ENCODE results near the gene FN1. TPM values are rescaled to one million over a fixed set of nuclear protein-coding genes. Genes with fewer than 3 reads are reported as not detected.

FN1 gene
- total RNA-seq, 1 donor from 2014 or later: 2,584 TPM

DNA sequence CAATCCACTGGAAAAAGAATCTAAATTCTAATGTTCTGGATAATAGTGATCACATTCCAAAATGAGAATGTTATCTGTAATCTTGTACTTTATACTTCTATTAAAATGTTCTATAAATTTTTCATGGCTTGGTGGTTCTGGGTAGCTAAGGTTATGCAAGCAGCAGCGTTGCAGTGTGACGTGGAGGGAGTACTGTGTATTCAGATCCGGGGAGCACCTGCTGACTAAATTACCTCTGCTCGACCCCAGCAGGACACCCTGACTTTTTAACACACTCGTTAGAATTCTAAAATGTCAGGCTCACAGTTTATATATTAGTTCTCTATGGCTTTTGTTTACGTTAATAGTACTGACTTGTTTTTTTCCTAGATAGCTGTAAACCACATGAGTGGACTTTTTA is 111.1 kb downstream of the FN1 start:
- Histone ChIP-seq H3K36me3 (ENCODE audit: control insufficient read depth, insufficient read depth, low read length) (peaks cover 5% of the 10 kb centered on the region), H3K4me3 (ENCODE audit: low read depth, low read length) (no peak overlapping the region), H3K27me3 (ENCODE audit: control insufficient read depth, insufficient read depth, low read length) (no peaks in the 10 kb centered on the region)
- TF ChIP-seq, protein P1, sequence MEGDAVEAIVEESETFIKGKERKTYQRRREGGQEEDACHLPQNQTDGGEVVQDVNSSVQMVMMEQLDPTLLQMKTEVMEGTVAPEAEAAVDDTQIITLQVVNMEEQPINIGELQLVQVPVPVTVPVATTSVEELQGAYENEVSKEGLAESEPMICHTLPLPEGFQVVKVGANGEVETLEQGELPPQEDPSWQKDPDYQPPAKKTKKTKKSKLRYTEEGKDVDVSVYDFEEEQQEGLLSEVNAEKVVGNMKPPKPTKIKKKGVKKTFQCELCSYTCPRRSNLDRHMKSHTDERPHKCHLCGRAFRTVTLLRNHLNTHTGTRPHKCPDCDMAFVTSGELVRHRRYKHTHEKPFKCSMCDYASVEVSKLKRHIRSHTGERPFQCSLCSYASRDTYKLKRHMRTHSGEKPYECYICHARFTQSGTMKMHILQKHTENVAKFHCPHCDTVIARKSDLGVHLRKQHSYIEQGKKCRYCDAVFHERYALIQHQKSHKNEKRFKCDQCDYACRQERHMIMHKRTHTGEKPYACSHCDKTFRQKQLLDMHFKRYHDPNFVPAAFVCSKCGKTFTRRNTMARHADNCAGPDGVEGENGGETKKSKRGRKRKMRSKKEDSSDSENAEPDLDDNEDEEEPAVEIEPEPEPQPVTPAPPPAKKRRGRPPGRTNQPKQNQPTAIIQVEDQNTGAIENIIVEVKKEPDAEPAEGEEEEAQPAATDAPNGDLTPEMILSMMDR (IDR thresholded peaks at IDR 0.05; ENCODE audit: insufficient read depth, low read length, poor library complexity, severe bottlenecking): no peak
- no peak for DNase-seq (ENCODE audit: low read depth)

DNA sequence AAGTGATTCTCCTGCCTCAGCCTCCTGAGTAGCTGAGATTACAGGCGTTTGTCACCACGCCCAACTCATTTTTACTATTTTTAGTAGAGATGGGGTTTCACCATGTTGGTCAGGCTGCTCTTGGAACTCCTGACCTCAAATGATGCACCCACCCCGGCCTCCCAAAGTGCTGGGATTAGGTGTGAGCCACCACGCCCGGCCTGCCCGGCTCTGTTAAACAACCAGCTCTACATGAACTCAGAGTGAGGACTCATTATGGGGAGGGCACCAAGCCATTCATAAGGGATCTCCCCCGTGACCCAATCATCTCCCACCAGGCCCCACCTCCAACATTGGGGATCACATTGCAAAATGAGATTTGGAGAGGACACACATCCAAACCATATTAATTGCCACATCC is 115.2 kb downstream of the FN1 start:
- no peak overlapping the region for H3K4me3 ChIP-seq (ENCODE audit: low read depth, low read length)
- H3K36me3 ChIP-seq (ENCODE audit: control insufficient read depth, insufficient read depth, low read length): no peaks in the 10 kb centered on the region
- no peaks in the 10 kb centered on the region for H3K27me3 ChIP-seq (ENCODE audit: control insufficient read depth, insufficient read depth, low read length)
- TF ChIP-seq, protein P1 (IDR thresholded peaks at IDR 0.05; ENCODE audit: insufficient read depth, low read length, poor library complexity, severe bottlenecking): no peak
- DNase-seq (ENCODE audit: low read depth): no peak

DNA sequence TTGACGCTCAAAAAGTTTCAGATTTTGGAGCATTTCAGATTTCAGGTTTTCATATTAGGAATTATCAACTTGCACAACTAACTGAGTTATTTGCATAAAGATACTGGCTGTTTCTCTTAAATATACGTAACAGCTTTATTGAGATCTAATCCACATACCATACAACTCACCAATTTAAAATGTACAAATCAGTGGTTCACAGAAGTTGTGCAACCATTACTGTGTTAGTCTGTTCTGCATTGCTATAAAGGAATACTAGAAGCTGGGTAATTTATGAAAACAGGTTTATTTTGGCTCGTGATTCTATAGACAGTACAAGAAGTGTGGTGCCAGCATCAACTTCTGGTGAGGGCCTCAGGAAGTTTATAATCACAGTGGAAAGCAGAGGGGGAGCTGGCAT is 115.8 kb downstream of the FN1 start:
- Histone ChIP-seq H3K27me3 (ENCODE audit: control insufficient read depth, insufficient read depth, low read length) (no peaks in the 10 kb centered on the region), H3K4me3 (ENCODE audit: low read depth, low read length) (no peak overlapping the region), H3K36me3 (ENCODE audit: control insufficient read depth, insufficient read depth, low read length) (no peaks in the 10 kb centered on the region)
- DNase-seq (ENCODE audit: low read depth): no peak
- TF ChIP-seq, protein P1 (IDR thresholded peaks at IDR 0.05; ENCODE audit: insufficient read depth, low read length, poor library complexity, severe bottlenecking): no peak

DNA sequence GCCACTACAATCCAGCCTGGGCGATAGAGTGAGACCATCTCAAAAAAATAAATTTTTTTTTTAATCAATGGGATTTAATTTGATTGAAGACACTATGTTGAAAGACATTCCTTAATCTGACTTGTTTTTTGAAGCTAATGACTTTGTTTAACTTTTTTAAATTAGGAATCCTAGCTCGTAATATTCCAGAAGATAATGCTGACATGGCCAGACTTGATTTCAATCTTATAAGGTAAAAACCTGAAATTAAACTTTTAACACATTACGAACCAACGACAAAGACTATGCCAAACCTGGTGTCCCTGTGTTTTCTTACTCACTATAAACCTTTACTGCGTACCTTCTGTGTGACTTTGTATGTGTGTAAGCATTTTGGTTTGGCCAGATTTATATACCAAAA is 116.4 kb downstream of the FN1 start:
- TF ChIP-seq, protein P1 (IDR thresholded peaks at IDR 0.05; ENCODE audit: insufficient read depth, low read length, poor library complexity, severe bottlenecking): no peak
- Histone ChIP-seq H3K27me3 (ENCODE audit: control insufficient read depth, insufficient read depth, low read length) (no peaks in the 10 kb centered on the region), H3K4me3 (ENCODE audit: low read depth, low read length) (no peak overlapping the region), H3K36me3 (ENCODE audit: control insufficient read depth, insufficient read depth, low read length) (no peaks in the 10 kb centered on the region)
- DNase-seq (ENCODE audit: low read depth): no peak

DNA sequence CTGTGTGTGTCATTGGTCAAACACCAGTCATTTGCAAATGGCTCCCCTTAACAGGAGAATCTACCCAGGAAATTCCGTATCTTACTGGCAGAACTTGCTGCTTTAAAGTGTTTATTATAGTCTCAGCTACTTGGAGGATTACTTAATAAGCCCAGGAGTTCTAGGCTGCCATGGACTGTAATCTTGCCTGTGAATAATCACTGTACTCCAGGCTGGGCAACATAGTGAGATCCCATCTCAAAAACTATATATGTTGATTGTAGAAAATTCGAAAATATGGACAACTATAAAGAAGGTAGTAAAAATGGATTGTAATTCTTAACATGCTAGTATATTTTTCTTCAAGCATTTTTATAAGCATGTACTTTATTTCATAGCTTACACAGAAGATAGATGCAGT is 119.5 kb downstream of the FN1 start:
- no peaks in the 10 kb centered on the region for H3K36me3 ChIP-seq (ENCODE audit: control insufficient read depth, insufficient read depth, low read length)
- TF ChIP-seq, protein P1 (IDR thresholded peaks at IDR 0.05; ENCODE audit: insufficient read depth, low read length, poor library complexity, severe bottlenecking): no peak

DNA sequence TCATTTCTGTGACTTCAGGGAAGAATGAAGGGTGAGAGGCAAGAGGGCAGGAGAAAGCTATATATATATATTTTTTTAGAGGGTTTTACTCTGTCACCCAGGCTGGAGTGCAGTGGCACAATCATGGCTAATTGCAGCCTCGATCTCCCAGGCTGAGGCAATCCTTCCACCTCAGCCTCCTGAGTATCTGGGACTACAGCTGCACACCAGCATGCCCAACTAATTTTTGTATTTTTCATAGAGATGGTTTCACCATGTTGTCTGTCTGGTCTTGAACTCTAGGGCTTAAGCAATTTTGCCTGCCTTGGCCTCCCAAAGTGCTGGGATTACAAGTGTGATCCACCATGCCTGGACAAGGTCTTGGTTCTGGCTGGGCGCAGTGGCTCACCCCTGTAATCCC is 120.6 kb downstream of the FN1 start:
- no peaks in the 10 kb centered on the region for H3K36me3 ChIP-seq (ENCODE audit: control insufficient read depth, insufficient read depth, low read length)
- H3K4me3 ChIP-seq (ENCODE audit: low read depth, low read length): no peak overlapping the region
- H3K27me3 ChIP-seq (ENCODE audit: control insufficient read depth, insufficient read depth, low read length): no peaks in the 10 kb centered on the region
- TF ChIP-seq, protein P1 (IDR thresholded peaks at IDR 0.05; ENCODE audit: insufficient read depth, low read length, poor library complexity, severe bottlenecking): no peak
- no peak for DNase-seq (ENCODE audit: low read depth)

More for the DNA sequence above, 119.5 kb downstream of the FN1 start:
- no peaks in the 10 kb centered on the region for H3K27me3 ChIP-seq (ENCODE audit: control insufficient read depth, insufficient read depth, low read length)
- DNase-seq (ENCODE audit: low read depth): no peak
- H3K4me3 ChIP-seq (ENCODE audit: low read depth, low read length): no peak overlapping the region

Data from kidney epithelial cell (primary cell).